Lung (tissue), 12 donors: ENCODE data around the gene GABPB2. TPM values are rescaled to one million over a fixed set of nuclear protein-coding genes. Genes with fewer than 3 reads are reported as not detected.

Source experiments
- ATAC-seq: fragments of 200-7000 bp; cut with Tn5 transposase; one replicate; pipeline ENCODE4 v1.9.1; 2020; ENCODE audit warnings: moderate number of reproducible peaks; ENCODE audit not compliant: insufficient read depth, low FRiP score
- DNase-seq, 3 donors: peaks; one replicate each; pipeline ENCODE4 v3.0.0-alpha.2; 2013 to 2017
- H3K27ac ChIP-seq, 2 donors: one replicate each; pipeline ENCODE4 v1.5.1; 2013; ENCODE audit warnings: mild to moderate bottlenecking in 2 of 2, moderate library complexity in 2 of 2, control low read depth in 1 of 2, inconsistent platforms in 1 of 2, low read depth in 1 of 2, low read length in 1 of 2
- H3K27me3 ChIP-seq, 3 donors: one replicate each; pipeline ENCODE4 v1.5.1; 2013; ENCODE audit warnings: low read length in 2 of 3; ENCODE audit not compliant: control insufficient read depth in 3 of 3, insufficient read depth in 3 of 3
- H3K36me3 ChIP-seq, 4 donors: one replicate each; pipeline ENCODE4 v1.5.1; 2013; ENCODE audit warnings: low read length in 4 of 4, mild to moderate bottlenecking in 1 of 4, moderate library complexity in 1 of 4; ENCODE audit not compliant: control insufficient read depth in 4 of 4, insufficient read depth in 4 of 4
- H3K4me1 ChIP-seq, 5 donors: one replicate each; pipeline ENCODE4 v1.5.1; 2013; ENCODE audit warnings: low read length in 5 of 5, mild to moderate bottlenecking in 2 of 5, moderate library complexity in 1 of 5; ENCODE audit not compliant: control insufficient read depth in 5 of 5, insufficient read depth in 5 of 5
- H3K4me3 ChIP-seq: one replicate; pipeline ENCODE4 v1.5.1; 2013; ENCODE audit warnings: mild to moderate bottlenecking, control low read depth, moderate library complexity
- H3K9ac ChIP-seq, 2 donors: one replicate each; pipeline ENCODE4 v1.5.1; 2013; ENCODE audit warnings: low read length in 2 of 2, control low read depth in 1 of 2; ENCODE audit not compliant: insufficient read depth in 1 of 2
- H3K9me3 ChIP-seq, 4 donors: one replicate each; pipeline ENCODE4 v1.5.1; 2013; ENCODE audit warnings: low read length in 3 of 4, mild to moderate bottlenecking in 1 of 4, moderate library complexity in 1 of 4; ENCODE audit not compliant: control insufficient read depth in 4 of 4, insufficient read depth in 3 of 4
- WGBS, 2 donors: extraction: QIAGEN DNeasy Blood & Tissue Kit; methylation state at CpG; one replicate each; pipeline ENCODE4 v1.1.7; 2013; 5-methylcytosine and 5-hydroxymethylcytosine counted together
- polyA plus RNA-seq, 2 donors: library from polyadenylated mRNA; stranded (reverse); fragments of 200-250 nt; gene quantifications; one replicate each; pipeline ENCODE4 v1.2.1, GENCODE V29; 2013
- total RNA-seq, 2 donors: library from RNA; depleted of rRNA in 1 of 2; stranded (reverse); fragments of >200 nt in 1 of 2; gene quantifications; one replicate each; pipeline ENCODE4 v1.2.1, GENCODE V29; 2014 to 2021
- TF ChIP-seq, protein P1 (sequence below): IDR thresholded peaks from 2 replicates; pipeline ENCODE4 v1.5.1; 2012; ENCODE audit warnings: mild to moderate bottlenecking; ENCODE audit errors: control extremely low read depth, extremely low read depth
- donor health status: control.
- donor health status: control.
- donor health status: Bipolar disorder and iron deficiency.
- donor health status: healthy.
- donor health status: DM: yes; HTN: yes; CAD: no.

GABPB2 gene
- total and polyA plus RNA-seq, 4 donors = 4.4 to 16.0 (median 7.8) TPM

DNA sequence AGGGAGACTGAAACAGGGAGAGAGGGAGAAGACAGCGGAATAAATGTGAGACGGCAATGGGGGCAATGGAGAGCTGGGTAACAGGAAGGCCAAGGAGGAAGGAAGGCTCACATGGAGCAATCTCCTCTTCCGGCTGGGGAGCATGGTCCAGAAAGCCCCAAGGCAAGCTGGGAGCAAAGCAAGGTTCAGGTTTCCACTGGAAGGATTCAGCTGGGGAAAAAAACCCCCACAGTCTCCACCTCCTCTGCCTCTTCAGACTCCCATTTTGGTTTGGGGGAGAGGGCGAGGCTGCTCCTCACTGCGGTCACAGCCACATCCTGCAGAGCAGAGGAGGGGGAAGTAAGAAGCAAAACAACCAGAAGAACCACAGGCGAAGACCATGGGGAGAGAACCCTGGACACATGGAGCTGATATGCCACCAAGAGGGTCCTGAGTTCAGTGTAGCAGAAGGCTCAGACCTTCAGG lies 86.5 kb downstream of the GABPB2 start:
- WGBS, 2 donors = 32 to 61% methylated on average over 6 of the region's 6 CpGs
- H3K9ac ChIP-seq = no peak overlapping the region
- H3K4me3 ChIP-seq = peak overlapping the region; percentile 13
- DNase-seq (no peak), ATAC-seq (peak; percentile 28)
- H3K9me3 ChIP-seq = no peaks in the 10 kb centered on the region
- H3K27me3 ChIP-seq = no peaks in the 10 kb centered on the region
- H3K4me1 ChIP-seq = peaks cover 0 to 2% (median 0%) of the 10 kb centered on the region in 5 donors
- peak overlapping the region in 1 of 2 donors; percentile 60 for H3K27ac ChIP-seq
- H3K36me3 ChIP-seq = peaks cover 10 to 32% (median 23%) of the 10 kb centered on the region in 4 donors
- TF ChIP-seq, protein P1, sequence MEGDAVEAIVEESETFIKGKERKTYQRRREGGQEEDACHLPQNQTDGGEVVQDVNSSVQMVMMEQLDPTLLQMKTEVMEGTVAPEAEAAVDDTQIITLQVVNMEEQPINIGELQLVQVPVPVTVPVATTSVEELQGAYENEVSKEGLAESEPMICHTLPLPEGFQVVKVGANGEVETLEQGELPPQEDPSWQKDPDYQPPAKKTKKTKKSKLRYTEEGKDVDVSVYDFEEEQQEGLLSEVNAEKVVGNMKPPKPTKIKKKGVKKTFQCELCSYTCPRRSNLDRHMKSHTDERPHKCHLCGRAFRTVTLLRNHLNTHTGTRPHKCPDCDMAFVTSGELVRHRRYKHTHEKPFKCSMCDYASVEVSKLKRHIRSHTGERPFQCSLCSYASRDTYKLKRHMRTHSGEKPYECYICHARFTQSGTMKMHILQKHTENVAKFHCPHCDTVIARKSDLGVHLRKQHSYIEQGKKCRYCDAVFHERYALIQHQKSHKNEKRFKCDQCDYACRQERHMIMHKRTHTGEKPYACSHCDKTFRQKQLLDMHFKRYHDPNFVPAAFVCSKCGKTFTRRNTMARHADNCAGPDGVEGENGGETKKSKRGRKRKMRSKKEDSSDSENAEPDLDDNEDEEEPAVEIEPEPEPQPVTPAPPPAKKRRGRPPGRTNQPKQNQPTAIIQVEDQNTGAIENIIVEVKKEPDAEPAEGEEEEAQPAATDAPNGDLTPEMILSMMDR = no peak

- no peak for DNase-seq
- 18 to 67% methylated on average over 5 of the region's 5 CpGs for WGBS, 2 donors
- Histone ChIP-seq H3K36me3 (peaks cover 10 to 32% (median 24%) of the 10 kb centered on the region in 4 donors), H3K4me3 (no peak overlapping the region), H3K27me3 (no peaks in the 10 kb centered on the region), H3K27ac (peak overlapping the region in 1 of 2 donors; percentile 17), H3K9me3 (no peaks in the 10 kb centered on the region), H3K9ac (no peak overlapping the region), H3K4me1 (peaks cover 0 to 2% (median 0%) of the 10 kb centered on the region in 5 donors)
- TF ChIP-seq, protein P1 = no peak
- no peak for ATAC-seq
Observed at GRCh38 chr1:151158326-151158725, 87.8 kb downstream of the GABPB2 start.

- no peaks in the 10 kb centered on the region for H3K9me3 ChIP-seq
- peak overlapping the region in 1 of 2 donors; percentile 17 for H3K27ac ChIP-seq
- H3K4me3 ChIP-seq = no peak overlapping the region
- ATAC-seq (no peak), DNase-seq (no peak)
- no peaks in the 10 kb centered on the region for H3K27me3 ChIP-seq
- WGBS, 2 donors = 85 to 86% methylated on average over 22 of the region's 22 CpGs
- TF ChIP-seq, protein P1 = no peak
- H3K4me1 ChIP-seq = peaks cover 0 to 2% (median 0%) of the 10 kb centered on the region in 5 donors
- no peak overlapping the region for H3K9ac ChIP-seq
- peaks cover 10 to 32% (median 24%) of the 10 kb centered on the region in 4 donors for H3K36me3 ChIP-seq
Observed at GRCh38 chr1:151158751-151159251, 88.2 kb downstream of the GABPB2 start.

DNA sequence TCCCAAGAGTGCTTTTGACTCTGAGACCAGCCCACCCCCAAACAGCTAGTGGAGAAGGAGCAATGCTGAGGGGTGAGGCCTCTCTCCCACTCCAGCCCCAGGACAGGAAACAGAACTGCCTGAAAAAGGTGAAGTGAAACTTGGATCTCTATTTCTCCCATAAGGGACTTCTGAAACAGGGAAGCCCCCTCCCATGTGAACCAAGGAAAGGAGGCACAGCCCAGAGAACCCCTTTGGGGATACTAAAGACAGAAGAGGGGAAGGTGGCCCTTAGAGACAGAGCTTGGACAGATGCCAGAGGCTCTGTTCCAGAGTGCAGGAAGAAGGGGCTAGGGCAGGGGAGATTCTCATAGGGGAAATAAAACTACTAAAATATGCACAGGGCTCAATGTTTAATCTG lies 88.8 kb downstream of the GABPB2 start:
- TF ChIP-seq, protein P1 = no peak
- no peak for DNase-seq
- Histone ChIP-seq H3K4me3 (no peak overlapping the region), H3K4me1 (peaks cover 0 to 5% (median 2%) of the 10 kb centered on the region in 5 donors), H3K27me3 (no peaks in the 10 kb centered on the region), H3K9ac (no peak overlapping the region), H3K27ac (no peak overlapping the region), H3K9me3 (no peaks in the 10 kb centered on the region), H3K36me3 (peaks cover 10 to 34% (median 24%) of the 10 kb centered on the region in 4 donors)
- ATAC-seq = no peak
